Mesendoderm (in vitro differentiated cells): Measurements from ENCODE around the gene RGL3.

Experiments
- DNase-seq: peaks from one replicate; pipeline ENCODE4 v3.0.0; 2013
- H2AK5ac ChIP-seq: 2 replicates; pipeline ENCODE4 v1.6.1; 2013; ENCODE audit warnings: low read length, inconsistent platforms
- H2BK120ac ChIP-seq: 2 replicates; pipeline ENCODE4 v1.6.1; 2013; ENCODE audit warnings: low read depth, mild to moderate bottlenecking, low read length, moderate library complexity, mixed read lengths
- H2BK15ac ChIP-seq: replicated peaks from 2 replicates; pipeline ENCODE4 v1.6.1; 2013; ENCODE audit warnings: low read depth, mild to moderate bottlenecking, moderate library complexity
- H2BK5ac ChIP-seq: 2 replicates; pipeline ENCODE4 v1.6.1; 2013; ENCODE audit warnings: low read length, inconsistent platforms
- H3K18ac ChIP-seq: 2 replicates; pipeline ENCODE4 v1.6.1; 2013; ENCODE audit warnings: mild to moderate bottlenecking, low read length, mixed read lengths
- H3K23ac ChIP-seq: one replicate; pipeline ENCODE4 v1.6.1; 2013; ENCODE audit warnings: low read length
- H3K27ac ChIP-seq: 2 replicates; pipeline ENCODE4 v1.5.1; 2013; ENCODE audit warnings: low read depth, mild to moderate bottlenecking, inconsistent platforms, low read length, moderate library complexity
- H3K27me3 ChIP-seq: 2 replicates; pipeline ENCODE4 v1.6.1; 2013; ENCODE audit warnings: low read length, control low read depth, mild to moderate bottlenecking, inconsistent platforms; ENCODE audit not compliant: insufficient read depth, poor library complexity
- H3K36me3 ChIP-seq: 2 replicates; pipeline ENCODE4 v1.6.1; 2013; ENCODE audit warnings: low read length, inconsistent platforms; ENCODE audit not compliant: control insufficient read depth, insufficient read depth
- H3K4ac ChIP-seq: one replicate; pipeline ENCODE4 v1.6.1; 2013; ENCODE audit warnings: low read depth, mild to moderate bottlenecking, low read length, moderate library complexity
- H3K4me1 ChIP-seq: 2 replicates; pipeline ENCODE4 v1.6.1; 2013; ENCODE audit warnings: low read depth, low read length, inconsistent platforms; ENCODE audit not compliant: control insufficient read depth
- H3K4me2 ChIP-seq: 2 replicates; pipeline ENCODE4 v1.6.1; 2013; ENCODE audit warnings: low read length
- H3K4me3 ChIP-seq: 2 replicates; pipeline ENCODE4 v1.5.1; 2013; ENCODE audit warnings: mild to moderate bottlenecking, low read length
- H3K56ac ChIP-seq: one replicate; pipeline ENCODE4 v1.6.1; 2013; ENCODE audit warnings: low read length
- H3K79me1 ChIP-seq: 2 replicates; pipeline ENCODE4 v1.6.1; 2013; ENCODE audit warnings: low read length, inconsistent platforms
- H3K79me2 ChIP-seq: 2 replicates; pipeline ENCODE4 v1.6.1; 2013; ENCODE audit warnings: mild to moderate bottlenecking, low read length; ENCODE audit not compliant: control insufficient read depth, insufficient read depth
- H3K9ac ChIP-seq: 2 replicates; pipeline ENCODE4 v1.6.1; 2013; ENCODE audit warnings: low read length, inconsistent platforms
- H4K5ac ChIP-seq: one replicate; pipeline ENCODE4 v1.6.1; 2013; ENCODE audit warnings: low read length
- H4K8ac ChIP-seq: one replicate; pipeline ENCODE4 v1.6.1; 2013; ENCODE audit warnings: low read depth, mild to moderate bottlenecking, control low read depth, low read length, moderate library complexity
- WGBS: extraction: QIAGEN DNeasy Blood & Tissue Kit; methylation state at CpG from one replicate; pipeline ENCODE4 v1.1.7; 2013; ENCODE audit warnings: low lambda C conversion rate, missing lambda C conversion rate; ENCODE audit not compliant: insufficient coverage; ENCODE audit errors: extremely low coverage; 5-methylcytosine and 5-hydroxymethylcytosine counted together

Gene RGL3

GRCh38 chr19:11377237-11377636 is 41.9 kb downstream of the RGL3 start:
- Histone ChIP-seq H3K79me2 (no peaks in the 10 kb centered on the region), H3K27ac (no peak overlapping the region), H4K8ac (no peak overlapping the region), H3K27me3 (no peaks in the 10 kb centered on the region), H3K4me1 (no peaks in the 10 kb centered on the region), H4K5ac (peak overlapping the region; percentile 97), H2BK15ac (no peak overlapping the region), H3K4ac (no peak overlapping the region), H3K18ac (no peak overlapping the region), H3K36me3 (no peaks in the 10 kb centered on the region), H3K4me2 (no peak overlapping the region), H2BK5ac (no peak overlapping the region), H3K4me3 (no peak overlapping the region), H2AK5ac (no peak overlapping the region), H3K9ac (no peak overlapping the region), H2BK120ac (no peak overlapping the region), H3K79me1 (no peaks in the 10 kb centered on the region), H3K23ac (no peak overlapping the region), H3K56ac (no peak overlapping the region)
- no peak for DNase-seq

GRCh38 chr19:11375143-11375948 is 43.8 kb downstream of the RGL3 start:
- Histone ChIP-seq H4K8ac (no peak overlapping the region), H3K27ac (peak overlapping the region; percentile 20), H4K5ac (no peak overlapping the region), H3K79me2 (no peaks in the 10 kb centered on the region), H3K4ac (peak overlapping the region; percentile 17), H3K9ac (peak overlapping the region; percentile 63), H3K4me1 (no peaks in the 10 kb centered on the region), H3K23ac (no peak overlapping the region), H3K4me2 (peak overlapping the region; percentile 65), H3K56ac (peak overlapping the region; percentile 88), H2BK5ac (no peak overlapping the region), H2AK5ac (no peak overlapping the region), H3K4me3 (peak overlapping the region; percentile 46), H2BK15ac (no peak overlapping the region), H3K27me3 (no peaks in the 10 kb centered on the region), H3K36me3 (no peaks in the 10 kb centered on the region), H2BK120ac (no peak overlapping the region), H3K79me1 (no peaks in the 10 kb centered on the region), H3K18ac (peak overlapping the region; percentile 7)
- peak; percentile 72 for DNase-seq
- WGBS = no CpG with 5 or more reads among the region's 27 CpGs

- no peak within 1 kb of the TSS for H4K8ac ChIP-seq
- no peaks in the 10 kb centered on the region for H3K36me3 ChIP-seq
- DNase-seq = peak; percentile 100
- H3K56ac ChIP-seq = peak within 1 kb of the TSS; percentile 92
- H3K9ac ChIP-seq = peak within 1 kb of the TSS; percentile 82
- peak within 1 kb of the TSS; percentile 65 for H3K4me2 ChIP-seq
- H3K4me1 ChIP-seq = no peaks in the 10 kb centered on the region
- no peaks in the 10 kb centered on the region for H3K79me1 ChIP-seq
- H3K4ac ChIP-seq = peak within 1 kb of the TSS; percentile 93
- no peaks in the 10 kb centered on the region for H3K79me2 ChIP-seq
- no peak within 1 kb of the TSS for H4K5ac ChIP-seq
- peak within 1 kb of the TSS; percentile 53 for H3K4me3 ChIP-seq
- peak within 1 kb of the TSS; percentile 47 for H2BK5ac ChIP-seq
- H3K23ac ChIP-seq = no peak within 1 kb of the TSS
- no CpG with 5 or more reads among the region's 44 CpGs for WGBS
- peak within 1 kb of the TSS; percentile 92 for H3K18ac ChIP-seq
- no peak within 1 kb of the TSS for H2AK5ac ChIP-seq
- no peaks in the 10 kb centered on the region for H3K27me3 ChIP-seq
- H2BK120ac ChIP-seq = no peak within 1 kb of the TSS
- no peak within 1 kb of the TSS for H2BK15ac ChIP-seq
- peak within 1 kb of the TSS; percentile 85 for H3K27ac ChIP-seq
Observed at GRCh38 chr19:11374433-11375142, 44.5 kb downstream of the RGL3 start, which contains the start of gene SWSAP1. TSS of gene SWSAP1 (plus strand) at chr19:11374666. CDS start at chr19:11374681, 15 bp downstream.

GRCh38 chr19:11373885-11374432 is 45.2 kb downstream of the RGL3 start:
- Histone ChIP-seq H3K27ac (no peak overlapping the region), H3K23ac (no peak overlapping the region), H4K5ac (no peak overlapping the region), H3K79me2 (no peaks in the 10 kb centered on the region), H3K4me3 (no peak overlapping the region), H2BK120ac (no peak overlapping the region), H3K27me3 (no peaks in the 10 kb centered on the region), H2BK15ac (no peak overlapping the region), H4K8ac (no peak overlapping the region), H3K4ac (no peak overlapping the region), H3K79me1 (no peaks in the 10 kb centered on the region), H3K36me3 (no peaks in the 10 kb centered on the region), H2BK5ac (no peak overlapping the region), H3K4me2 (peak overlapping the region; percentile 48), H3K56ac (no peak overlapping the region), H2AK5ac (no peak overlapping the region), H3K9ac (no peak overlapping the region), H3K4me1 (no peaks in the 10 kb centered on the region), H3K18ac (no peak overlapping the region)
- WGBS = no CpG with 5 or more reads among the region's 11 CpGs
- DNase-seq = no peak

GRCh38 chr19:11373166-11373884 is 45.8 kb downstream of the RGL3 start:
- H4K8ac ChIP-seq = no peak overlapping the region
- no peaks in the 10 kb centered on the region for H3K4me1 ChIP-seq
- no peak overlapping the region for H3K9ac ChIP-seq
- no peak overlapping the region for H3K4ac ChIP-seq
- H3K4me3 ChIP-seq = no peak overlapping the region
- H3K18ac ChIP-seq = no peak overlapping the region
- no peak overlapping the region for H3K27ac ChIP-seq
- no peak overlapping the region for H3K56ac ChIP-seq
- H3K36me3 ChIP-seq = no peaks in the 10 kb centered on the region
- no peak overlapping the region for H3K4me2 ChIP-seq
- no peak overlapping the region for H2BK15ac ChIP-seq
- no peak overlapping the region for H4K5ac ChIP-seq
- no peaks in the 10 kb centered on the region for H3K79me1 ChIP-seq
- no peak overlapping the region for H2BK5ac ChIP-seq
- H3K23ac ChIP-seq = no peak overlapping the region
- no peak overlapping the region for H2AK5ac ChIP-seq
- no peaks in the 10 kb centered on the region for H3K79me2 ChIP-seq
- H3K27me3 ChIP-seq = no peaks in the 10 kb centered on the region
- DNase-seq = peak; percentile 82
- no peak overlapping the region for H2BK120ac ChIP-seq
- no CpG with 5 or more reads among the region's 10 CpGs for WGBS
